HG03045 (cell line): Measurements from ENCODE around the gene NUAK2.

Source experiments
- ATAC-seq: cut with Tn5 transposase; IDR thresholded peaks from one replicate; pipeline ENCODE4 v1.9.1; 2021; ENCODE audit warnings: mild to moderate bottlenecking, moderate library complexity; ENCODE audit not compliant: unreplicated experiment

NUAK2 gene

GRCh38 chr1:205275916-205276688 lies 45.4 kb downstream of the NUAK2 start:
- no peak for ATAC-seq

GRCh38 chr1:205275133-205275532 lies 46.4 kb downstream of the NUAK2 start:
- no peak for ATAC-seq

- ATAC-seq: no peak
Observed at GRCh38 chr1:205274041-205274691, 47.4 kb downstream of the NUAK2 start.

- ATAC-seq: peak; percentile 61
Observed at GRCh38 chr1:205273551-205273982, 48.0 kb downstream of the NUAK2 start.

- ATAC-seq: no peak
Observed at GRCh38 chr1:205272536-205272935, 49.0 kb downstream of the NUAK2 start.

- no peak for ATAC-seq
Observed at GRCh38 chr1:205271745-205272144, 49.8 kb downstream of the NUAK2 start.

GRCh38 chr1:205271277-205271676 lies 50.3 kb downstream of the NUAK2 start:
- no peak for ATAC-seq

- ATAC-seq: no peak
Observed at GRCh38 chr1:205270764-205271163, 50.8 kb downstream of the NUAK2 start.

- no peak for ATAC-seq
Observed at GRCh38 chr1:205270271-205270670, 51.3 kb downstream of the NUAK2 start.

GRCh38 chr1:205269711-205270110 lies 51.8 kb downstream of the NUAK2 start:
- no peak for ATAC-seq

GRCh38 chr1:205268846-205269680 lies 52.5 kb downstream of the NUAK2 start:
- ATAC-seq: no peak

- no peak for ATAC-seq
Observed at GRCh38 chr1:205267306-205267902, 54.1 kb downstream of the NUAK2 start.

GRCh38 chr1:205266611-205267305 lies 54.8 kb downstream of the NUAK2 start:
- no peak for ATAC-seq

- ATAC-seq: no peak
Observed at GRCh38 chr1:205263580-205264190, 57.9 kb downstream of the NUAK2 start.

- no peak for ATAC-seq
Observed at GRCh38 chr1:205262731-205263171, 58.8 kb downstream of the NUAK2 start.

GRCh38 chr1:205261946-205262691 lies 59.4 kb downstream of the NUAK2 start:
- ATAC-seq: no peak

GRCh38 chr1:205260948-205261732 lies 60.4 kb downstream of the NUAK2 start:
- no peak for ATAC-seq

GRCh38 chr1:205259998-205260397 lies 61.5 kb downstream of the NUAK2 start:
- ATAC-seq: no peak
